GM23248 (cell line): ENCODE measurements around the gene KRT13. TPM values are rescaled to one million over a fixed set of nuclear protein-coding genes. Genes with fewer than 3 reads are reported as not detected.

Experiments
- DNase-seq: peaks from one replicate; pipeline ENCODE4 v3.0.0-alpha.2; 2015
- H2AFZ ChIP-seq: fragments of 200-600 bp; sonication (generic); 2 replicates; pipeline ENCODE4 v1.6.1; 2016; ENCODE audit warnings: antibody characterized with exemption
- H3F3A ChIP-seq: fragments of 200-600 bp; sonication (generic); 2 replicates; pipeline ENCODE4 v1.6.1; 2016; ENCODE audit warnings: mild to moderate bottlenecking, antibody characterized with exemption, mixed run types; ENCODE audit not compliant: insufficient read depth
- H3K27ac ChIP-seq: fragments of 200-600 bp; sonication (generic); 2 replicates; pipeline ENCODE4 v1.5.1; 2016; ENCODE audit warnings: mild to moderate bottlenecking
- H3K27me3 ChIP-seq: fragments of 200-600 bp; sonication (generic); replicated peaks from 2 replicates; pipeline ENCODE4 v1.6.1; 2016; ENCODE audit warnings: mild to moderate bottlenecking; ENCODE audit not compliant: insufficient read depth
- H3K36me3 ChIP-seq: fragments of 200-600 bp; sonication (generic); 2 replicates; pipeline ENCODE4 v1.6.1; 2016; ENCODE audit warnings: low read depth, mild to moderate bottlenecking
- H3K4me1 ChIP-seq: fragments of 200-600 bp; sonication (generic); 2 replicates; pipeline ENCODE4 v1.6.1; 2016; ENCODE audit warnings: mild to moderate bottlenecking; ENCODE audit not compliant: insufficient read depth
- H3K4me2 ChIP-seq: fragments of 200-600 bp; sonication (generic); one replicate; pipeline ENCODE4 v1.6.1; 2016; ENCODE audit warnings: mild to moderate bottlenecking; ENCODE audit not compliant: unreplicated experiment
- H3K4me3 ChIP-seq: fragments of 200-600 bp; sonication (generic); 2 replicates; pipeline ENCODE4 v1.5.1; 2016; ENCODE audit warnings: mild to moderate bottlenecking
- H3K79me2 ChIP-seq: fragments of 200-600 bp; sonication (generic); 2 replicates; pipeline ENCODE4 v1.6.1; 2016; ENCODE audit warnings: mild to moderate bottlenecking; ENCODE audit not compliant: insufficient read depth
- H3K9ac ChIP-seq: fragments of 200-600 bp; sonication (generic); 2 replicates; pipeline ENCODE4 v1.6.1; 2016; ENCODE audit warnings: mild to moderate bottlenecking
- H3K9me2 ChIP-seq: fragments of 200-600 bp; sonication (generic); 2 replicates; pipeline ENCODE4 v1.6.1; 2016; ENCODE audit warnings: mixed run types, mild to moderate bottlenecking, moderate library complexity; ENCODE audit not compliant: insufficient read depth
- H3K9me3 ChIP-seq: fragments of 200-600 bp; sonication (generic); one replicate; pipeline ENCODE4 v1.6.1; 2017; ENCODE audit warnings: low read depth
- H4K20me1 ChIP-seq: fragments of 200-600 bp; sonication (generic); 2 replicates; pipeline ENCODE4 v1.6.0; 2016; ENCODE audit not compliant: insufficient read depth
- EZH2 ChIP-seq: fragments of 200-600 bp; sonication (generic); IDR thresholded peaks from 2 replicates; pipeline ENCODE4 v1.6.1; 2018; ENCODE audit warnings: antibody characterized with exemption, mild to moderate bottlenecking; ENCODE audit not compliant: insufficient read depth, poor library complexity, severe bottlenecking
- EZH2phosphoT487 ChIP-seq: fragments of 200-600 bp; sonication (generic); IDR thresholded peaks from 2 replicates; pipeline ENCODE4 v1.6.1; 2018; ENCODE audit warnings: antibody characterized with exemption, moderate library complexity, mild to moderate bottlenecking, low read depth; ENCODE audit not compliant: insufficient read depth
- WGBS, 2 experiments: methylation state at CpG; one replicate each; pipeline ENCODE4 v1.1.6; 2015 to 2017; ENCODE audit warnings: low lambda C conversion rate in 2 of 2, low coverage in 1 of 2; ENCODE audit errors: missing lambda C conversion rate in 2 of 2; 5-methylcytosine and 5-hydroxymethylcytosine counted together
- in situ Hi-C: fragments of 300-500 bp; cut with MboI; formaldehyde crosslinking; loops from 2 replicates; pipeline ENCODE4 v1.15.0; 2020
- polyA plus RNA-seq: library from polyadenylated mRNA; unstranded; fragments of >200 nt; fragmentation: Nextera tagmentation; extraction: Ambion mirVana; gene quantifications from 2 replicates; pipeline ENCODE4 v1.2.1, GENCODE V29; 2016
- total RNA-seq: library from RNA; depleted of rRNA; stranded (reverse); fragments of >200 nt; shearing (Covaris generic); gene quantifications from 2 replicates; pipeline ENCODE4 v1.2.3, GENCODE V29; 2014

Gene KRT13
- total and polyA plus RNA-seq, 2 experiments from 2014 or later, result not detected

DNA sequence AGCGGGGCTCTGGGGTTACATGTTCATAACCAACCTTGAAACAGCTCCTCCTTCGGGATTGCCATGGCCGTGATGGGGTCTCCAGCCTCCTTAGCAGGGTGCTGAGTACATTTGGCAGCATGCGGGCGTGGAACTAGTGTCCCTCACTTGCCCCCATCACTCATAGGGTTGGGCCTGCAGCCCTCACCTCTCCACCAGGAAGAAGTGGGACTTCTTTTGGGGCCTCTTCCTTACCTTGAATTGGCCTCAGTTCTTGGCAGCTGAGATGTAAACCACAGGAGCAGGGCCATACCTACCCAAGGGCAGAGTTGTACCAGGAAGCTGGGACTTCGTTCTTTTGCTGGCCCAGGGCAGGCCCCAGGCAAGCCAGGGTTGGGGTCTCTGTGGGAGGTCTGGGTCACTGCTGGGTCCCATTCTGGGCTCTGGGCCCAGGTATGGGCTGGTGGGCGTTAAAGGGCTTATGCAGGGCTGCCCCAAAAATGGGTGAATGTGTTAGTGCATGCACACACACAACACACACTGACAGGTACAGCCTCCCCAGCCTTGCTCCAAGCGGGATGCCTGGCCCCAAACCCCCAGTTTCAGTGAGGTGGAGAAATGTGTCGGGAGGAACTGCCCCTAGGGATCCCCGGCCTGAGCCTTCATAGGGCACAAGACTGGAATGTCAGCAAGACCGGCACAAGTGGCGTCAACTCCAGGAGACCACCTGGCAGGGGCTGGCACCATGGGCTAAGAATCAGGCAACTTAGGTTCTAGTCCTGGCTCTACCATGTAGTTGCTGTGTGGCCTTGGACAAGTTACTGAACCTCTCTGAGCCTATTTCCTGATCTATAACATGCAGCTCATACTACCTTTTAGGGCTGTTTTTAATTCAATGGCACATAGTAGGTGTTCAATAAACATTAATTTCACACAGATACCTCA, 17.2 kb upstream of the KRT13 start:
- no peaks in the 10 kb centered on the region; the same call in 1 of the 2 replicates for H3K27me3 ChIP-seq
- no peak for DNase-seq
- H3K27ac ChIP-seq, result no peak overlapping the region
- H3K36me3 ChIP-seq, result no peaks in the 10 kb centered on the region
- no peak overlapping the region for H3K4me2 ChIP-seq
- 0 out of 2 replicates have a peak overlapping the region, but pooled peaks have one; percentile 30 for H3K9ac ChIP-seq
- H3K4me3 ChIP-seq, result no peak overlapping the region
- peaks cover 17% of the 10 kb centered on the region for H3K4me1 ChIP-seq
- no peaks in the 10 kb centered on the region for H4K20me1 ChIP-seq
- 94 to 97% methylated on average over 12 of the region's 12 CpGs for WGBS, 2 experiments
- TF ChIP-seq EZH2 (no peak), EZH2phosphoT487 (no peak)
- in situ Hi-C loops, result no loop called here
- H2AFZ ChIP-seq, result peak overlapping the region; percentile 42; the same call in 1 of the 2 replicates
- H3K79me2 ChIP-seq, result no peaks in the 10 kb centered on the region
- H3F3A ChIP-seq, result 0 out of 2 replicates have a peak, but pooled peaks cover 6% of the 10 kb centered on the region
- no peaks in the 10 kb centered on the region for H3K9me2 ChIP-seq
- H3K9me3 ChIP-seq, result no peaks in the 10 kb centered on the region

DNA sequence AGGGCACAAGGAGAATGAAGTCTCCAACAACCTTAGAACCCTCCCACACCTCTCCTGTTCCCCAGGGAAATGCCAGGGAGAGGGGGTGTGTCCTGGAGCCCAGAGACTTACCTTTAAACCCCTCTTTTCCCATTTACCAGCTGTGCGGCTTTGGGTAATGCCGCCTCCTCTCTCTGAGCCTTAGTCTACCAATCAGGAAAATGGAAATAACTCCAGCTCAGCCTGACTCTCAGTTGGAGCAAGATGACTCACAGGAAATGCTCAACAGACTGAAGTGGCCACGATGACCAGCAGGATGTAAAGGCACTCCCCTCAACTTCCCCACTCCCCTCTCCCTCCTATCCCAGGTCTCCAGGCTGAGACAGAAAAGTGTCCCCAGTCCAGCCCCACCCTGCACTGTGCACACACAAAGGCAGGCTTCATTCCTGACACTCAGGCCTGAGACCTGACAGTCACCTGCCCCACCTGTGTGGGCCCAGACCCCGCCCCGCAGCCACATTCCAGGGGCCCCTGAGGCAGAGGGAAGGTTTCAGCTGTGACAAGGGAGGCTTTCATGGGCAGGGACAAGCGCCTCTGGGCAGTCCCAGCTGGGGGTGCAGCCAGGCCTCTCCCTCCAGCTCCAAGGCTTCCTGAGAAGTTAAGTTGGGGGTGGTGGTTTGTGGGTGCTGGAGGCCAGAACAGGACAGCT, 16.3 kb upstream of the KRT13 start:
- Histone ChIP-seq H3F3A (0 out of 2 replicates have a peak, but pooled peaks cover 6% of the 10 kb centered on the region), H3K27ac (no peak overlapping the region), H3K4me1 (peaks cover 17% of the 10 kb centered on the region), H3K9me2 (no peaks in the 10 kb centered on the region), H3K4me3 (no peak overlapping the region), H3K27me3 (no peaks in the 10 kb centered on the region), H2AFZ (peak overlapping the region; percentile 42; the same call in 1 of the 2 replicates), H3K9ac (0 out of 2 replicates have a peak overlapping the region, but pooled peaks have one; percentile 30), H3K79me2 (no peaks in the 10 kb centered on the region), H3K4me2 (peak overlapping the region; percentile 19), H3K9me3 (no peaks in the 10 kb centered on the region), H4K20me1 (no peaks in the 10 kb centered on the region), H3K36me3 (no peaks in the 10 kb centered on the region)
- in situ Hi-C loops, result no loop called here
- TF ChIP-seq EZH2phosphoT487, result no peak
- no peak for TF ChIP-seq EZH2
- peak; percentile 87 for DNase-seq
- WGBS, 2 experiments, result 60 to 76% methylated on average over 6 of the region's 6 CpGs

DNA sequence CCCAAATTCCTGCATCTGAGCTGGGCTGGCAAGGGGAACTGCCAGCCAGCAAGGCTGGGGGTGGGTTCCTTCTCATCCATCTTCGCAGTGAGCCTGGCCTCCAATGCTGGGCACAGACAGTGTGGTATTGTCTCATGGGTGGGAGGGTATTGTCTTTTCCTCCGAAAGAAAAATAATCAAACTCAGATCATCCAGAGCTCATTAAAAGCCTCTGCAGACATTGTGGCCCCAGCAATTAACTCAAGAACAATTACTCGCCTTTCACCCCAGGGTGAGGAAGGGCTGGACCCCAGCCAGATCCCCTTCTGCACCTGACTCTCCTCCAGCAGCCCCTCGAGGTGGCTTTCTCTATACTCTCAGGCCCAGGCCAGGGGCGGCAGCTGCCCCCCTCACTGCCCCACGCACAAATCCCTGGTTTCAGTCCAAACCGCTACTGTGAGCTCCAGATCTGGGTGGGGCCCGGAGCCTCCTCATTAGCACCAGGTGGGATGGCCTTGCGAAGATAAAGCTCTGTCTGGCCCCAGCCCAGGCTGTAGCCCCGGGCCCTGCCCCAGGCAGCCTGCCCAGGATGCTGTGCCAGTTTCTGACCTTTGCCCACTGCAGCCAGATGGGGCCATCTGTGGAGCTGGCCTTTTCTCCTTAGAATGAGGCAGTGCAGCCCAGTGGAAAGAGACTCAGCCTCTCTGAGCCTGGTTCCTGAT, 15.6 kb upstream of the KRT13 start:
- no peaks in the 10 kb centered on the region for H3K9me3 ChIP-seq
- no peak overlapping the region for H3K9ac ChIP-seq
- H3K4me2 ChIP-seq, result peak overlapping the region; percentile 19
- 44 to 46% methylated on average over 10 of the region's 10 CpGs for WGBS, 2 experiments
- no peak overlapping the region for H2AFZ ChIP-seq
- H4K20me1 ChIP-seq, result no peaks in the 10 kb centered on the region
- no peaks in the 10 kb centered on the region for H3K27me3 ChIP-seq
- H3K9me2 ChIP-seq, result no peaks in the 10 kb centered on the region
- in situ Hi-C loops, result no loop called here
- no peak overlapping the region for H3K4me3 ChIP-seq
- 0 out of 2 replicates have a peak, but pooled peaks cover 6% of the 10 kb centered on the region for H3F3A ChIP-seq
- peaks cover 17% of the 10 kb centered on the region for H3K4me1 ChIP-seq
- no peak for TF ChIP-seq EZH2
- no peak for TF ChIP-seq EZH2phosphoT487
- no peaks in the 10 kb centered on the region for H3K79me2 ChIP-seq
- no peaks in the 10 kb centered on the region for H3K36me3 ChIP-seq
- no peak for DNase-seq
- no peak overlapping the region for H3K27ac ChIP-seq
